Measurements from ENCODE around the gene RPL15. TPM values are rescaled to one million over a fixed set of nuclear protein-coding genes. Genes with fewer than 3 reads are reported as not detected.
"Not testable (repeated sequence)": the region's sequence is repeated elsewhere in the genome, so short reads cannot be mapped to it uniquely, and the experiment has no call there.

RPL15 gene
- total and polyA plus RNA-seq, 2 donors (not counting 1 experiment from before 2014, with no cell fraction given) = 1,860 to 3,720 TPM

DNA sequence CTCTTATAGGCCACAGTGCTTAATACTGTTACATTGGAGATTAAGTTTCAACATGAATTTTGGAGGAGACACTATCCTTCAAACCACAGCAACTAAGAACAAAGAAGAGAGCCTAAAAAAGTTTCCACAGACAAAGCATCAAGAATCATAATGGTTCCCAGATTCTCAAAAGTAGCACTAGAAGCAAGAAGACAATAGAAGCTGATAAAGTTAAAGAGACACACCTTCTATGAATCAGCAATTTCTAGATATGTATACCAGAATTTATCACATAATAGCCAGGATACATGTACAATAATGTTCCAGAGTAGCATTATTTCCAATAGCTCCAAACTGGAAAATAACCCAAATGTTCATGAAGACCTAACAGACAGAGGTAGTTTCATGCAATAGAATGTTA lies 12.4 kb upstream of the RPL15 start:
- no peak for DNase-seq (ENCODE audit: low read depth in 2 of 2)
- Histone ChIP-seq H3K4me2 (ENCODE audit: extremely low read depth, insufficient read depth, low read length) (no peak overlapping the region), H3K27me3 (ENCODE audit: control insufficient read depth, insufficient read depth, low read length) (no peaks in the 10 kb centered on the region), H3K9me3 (ENCODE audit: control insufficient read depth, insufficient read depth, low read depth, low read length) (no peaks in the 10 kb centered on the region), H3K4me3 (replicated peaks in 1 of 4; ENCODE audit: control extremely low read depth in 1 of 4, insufficient read depth in 1 of 4, low read depth in 3 of 4, low read length in 4 of 4) (no peak overlapping the region), H3K36me3 (ENCODE audit: control insufficient read depth, insufficient read depth, low read length) (no peaks in the 10 kb centered on the region), H3K79me2 (ENCODE audit: control insufficient read depth, insufficient read depth, low read length) (no peaks in the 10 kb centered on the region), H2AFZ (ENCODE audit: low read length) (no peak overlapping the region), H3K4me1 (ENCODE audit: control insufficient read depth, extremely low read depth, insufficient read depth, low read length) (no peaks in the 10 kb centered on the region), H4K20me1 (ENCODE audit: control insufficient read depth, extremely low read depth, insufficient read depth, low read length) (no peaks in the 10 kb centered on the region), H3K27ac (ENCODE audit: insufficient read depth, low read length) (no peak overlapping the region), H3K9ac (ENCODE audit: insufficient read depth, low read length) (no peak overlapping the region)
- TF ChIP-seq, protein P1, sequence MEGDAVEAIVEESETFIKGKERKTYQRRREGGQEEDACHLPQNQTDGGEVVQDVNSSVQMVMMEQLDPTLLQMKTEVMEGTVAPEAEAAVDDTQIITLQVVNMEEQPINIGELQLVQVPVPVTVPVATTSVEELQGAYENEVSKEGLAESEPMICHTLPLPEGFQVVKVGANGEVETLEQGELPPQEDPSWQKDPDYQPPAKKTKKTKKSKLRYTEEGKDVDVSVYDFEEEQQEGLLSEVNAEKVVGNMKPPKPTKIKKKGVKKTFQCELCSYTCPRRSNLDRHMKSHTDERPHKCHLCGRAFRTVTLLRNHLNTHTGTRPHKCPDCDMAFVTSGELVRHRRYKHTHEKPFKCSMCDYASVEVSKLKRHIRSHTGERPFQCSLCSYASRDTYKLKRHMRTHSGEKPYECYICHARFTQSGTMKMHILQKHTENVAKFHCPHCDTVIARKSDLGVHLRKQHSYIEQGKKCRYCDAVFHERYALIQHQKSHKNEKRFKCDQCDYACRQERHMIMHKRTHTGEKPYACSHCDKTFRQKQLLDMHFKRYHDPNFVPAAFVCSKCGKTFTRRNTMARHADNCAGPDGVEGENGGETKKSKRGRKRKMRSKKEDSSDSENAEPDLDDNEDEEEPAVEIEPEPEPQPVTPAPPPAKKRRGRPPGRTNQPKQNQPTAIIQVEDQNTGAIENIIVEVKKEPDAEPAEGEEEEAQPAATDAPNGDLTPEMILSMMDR (conservative IDR thresholded peaks at IDR 0.05 in 1 of 2, IDR thresholded peaks at IDR 0.05 in 1 of 2; ENCODE audit: low read depth in 1 of 2, low read length in 2 of 2) = no peak
- no peak for TF ChIP-seq EZH2 (IDR thresholded peaks at IDR 0.05; ENCODE audit: low read length, missing control alignments)

DNA sequence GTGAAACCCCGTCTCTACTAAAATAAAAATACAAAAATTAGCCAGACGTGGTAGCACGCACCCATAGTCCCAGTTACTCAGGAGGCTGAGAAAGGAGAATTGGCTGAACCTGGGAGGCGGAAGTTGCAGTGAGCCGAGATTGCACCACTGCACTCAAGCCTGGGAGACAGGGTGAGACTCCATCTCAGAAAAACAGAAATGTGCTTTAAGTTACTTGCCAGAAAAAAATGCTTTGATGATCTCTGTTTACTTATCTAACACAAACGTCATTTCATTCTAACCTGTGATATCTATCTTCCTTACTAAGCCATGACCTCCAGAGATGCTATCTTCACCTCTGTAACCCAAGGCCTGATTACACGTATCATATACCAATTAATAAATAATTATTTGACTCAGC lies 7.6 kb upstream of the RPL15 start:
- no peak overlapping the region for H3K27ac ChIP-seq (ENCODE audit: insufficient read depth, low read length)
- no peaks in the 10 kb centered on the region for H3K36me3 ChIP-seq (ENCODE audit: control insufficient read depth, insufficient read depth, low read length)
- no peak overlapping the region for H3K9ac ChIP-seq (ENCODE audit: insufficient read depth, low read length)
- H3K4me1 ChIP-seq (ENCODE audit: control insufficient read depth, extremely low read depth, insufficient read depth, low read length) = no peaks in the 10 kb centered on the region
- no peak for TF ChIP-seq EZH2 (IDR thresholded peaks at IDR 0.05; ENCODE audit: low read length, missing control alignments)
- TF ChIP-seq, protein P1 (conservative IDR thresholded peaks at IDR 0.05 in 1 of 2, IDR thresholded peaks at IDR 0.05 in 1 of 2; ENCODE audit: low read depth in 1 of 2, low read length in 2 of 2) = no peak
- H3K79me2 ChIP-seq (ENCODE audit: control insufficient read depth, insufficient read depth, low read length) = no peaks in the 10 kb centered on the region
- no peaks in the 10 kb centered on the region for H3K27me3 ChIP-seq (ENCODE audit: control insufficient read depth, insufficient read depth, low read length)
- no peak overlapping the region for H3K4me3 ChIP-seq (replicated peaks in 1 of 4; ENCODE audit: control extremely low read depth in 1 of 4, insufficient read depth in 1 of 4, low read depth in 3 of 4, low read length in 4 of 4)
- H3K4me2 ChIP-seq (ENCODE audit: extremely low read depth, insufficient read depth, low read length) = no peak overlapping the region
- no peaks in the 10 kb centered on the region for H3K9me3 ChIP-seq (ENCODE audit: control insufficient read depth, insufficient read depth, low read depth, low read length)
- H4K20me1 ChIP-seq (ENCODE audit: control insufficient read depth, extremely low read depth, insufficient read depth, low read length) = no peaks in the 10 kb centered on the region
- DNase-seq (ENCODE audit: low read depth in 2 of 2) = no peak
- H2AFZ ChIP-seq (ENCODE audit: low read length) = no peak overlapping the region

DNA sequence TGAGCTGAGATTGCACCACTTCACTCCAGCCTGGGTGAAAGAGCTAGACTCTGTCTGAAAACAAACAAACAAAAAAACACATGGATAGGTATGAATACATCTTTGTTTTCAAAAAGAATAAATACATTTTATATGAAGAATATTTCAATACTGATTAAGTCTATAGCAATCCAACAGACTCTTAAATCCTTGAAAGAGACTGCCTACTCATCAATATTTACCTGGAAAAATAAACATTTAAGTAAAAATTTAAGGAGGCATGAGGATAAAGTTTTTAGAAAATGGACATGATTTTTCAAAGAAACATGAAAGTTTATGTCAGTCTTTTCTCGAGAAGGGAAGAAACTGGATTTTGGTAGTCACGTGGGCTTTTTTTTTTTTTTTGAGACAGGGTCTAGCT lies 5.5 kb upstream of the RPL15 start:
- no peak for DNase-seq (ENCODE audit: low read depth in 2 of 2)
- H3K27ac ChIP-seq (ENCODE audit: insufficient read depth, low read length) = no peak overlapping the region
- H3K4me2 ChIP-seq (ENCODE audit: extremely low read depth, insufficient read depth, low read length) = no peak overlapping the region
- no peak overlapping the region for H3K9ac ChIP-seq (ENCODE audit: insufficient read depth, low read length)
- H3K4me1 ChIP-seq (ENCODE audit: control insufficient read depth, extremely low read depth, insufficient read depth, low read length) = peaks cover 2% of the 10 kb centered on the region
- H3K4me3 ChIP-seq (replicated peaks in 1 of 4; ENCODE audit: control extremely low read depth in 1 of 4, insufficient read depth in 1 of 4, low read depth in 3 of 4, low read length in 4 of 4) = no peak overlapping the region
- no peaks in the 10 kb centered on the region for H3K36me3 ChIP-seq (ENCODE audit: control insufficient read depth, insufficient read depth, low read length)
- H3K79me2 ChIP-seq (ENCODE audit: control insufficient read depth, insufficient read depth, low read length) = peaks cover 3% of the 10 kb centered on the region
- no peaks in the 10 kb centered on the region for H3K27me3 ChIP-seq (ENCODE audit: control insufficient read depth, insufficient read depth, low read length)
- H2AFZ ChIP-seq (ENCODE audit: low read length) = no peak overlapping the region
- no peak for TF ChIP-seq EZH2 (IDR thresholded peaks at IDR 0.05; ENCODE audit: low read length, missing control alignments)
- TF ChIP-seq, protein P1 (conservative IDR thresholded peaks at IDR 0.05 in 1 of 2, IDR thresholded peaks at IDR 0.05 in 1 of 2; ENCODE audit: low read depth in 1 of 2, low read length in 2 of 2) = no peak
- H4K20me1 ChIP-seq (ENCODE audit: control insufficient read depth, extremely low read depth, insufficient read depth, low read length) = no peaks in the 10 kb centered on the region
- no peaks in the 10 kb centered on the region for H3K9me3 ChIP-seq (ENCODE audit: control insufficient read depth, insufficient read depth, low read depth, low read length)

DNA sequence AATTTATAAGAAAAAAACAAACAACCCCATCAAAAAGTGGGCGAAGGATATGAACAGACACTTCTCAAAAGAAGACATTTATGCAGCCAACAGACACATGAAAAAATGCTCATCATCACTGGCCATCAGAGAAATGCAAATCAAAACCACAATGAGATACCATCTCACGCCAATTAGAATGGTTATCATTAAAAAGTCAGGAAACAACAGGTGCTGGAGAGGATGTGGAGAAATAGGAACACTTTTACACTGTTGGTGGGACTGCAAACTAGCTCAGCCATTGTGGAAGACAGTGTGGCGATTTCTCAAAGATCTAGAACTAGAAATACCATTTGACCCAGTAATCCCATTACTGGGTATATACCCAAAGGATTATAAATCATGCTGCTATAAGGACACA lies 4.6 kb upstream of the RPL15 start:
- not testable (repeated sequence) for H3K9me3 ChIP-seq (ENCODE audit: control insufficient read depth, insufficient read depth, low read depth, low read length); H4K20me1 ChIP-seq (ENCODE audit: control insufficient read depth, extremely low read depth, insufficient read depth, low read length); H3K9ac ChIP-seq (ENCODE audit: insufficient read depth, low read length); DNase-seq (ENCODE audit: low read depth in 2 of 2); H3K27ac ChIP-seq (ENCODE audit: insufficient read depth, low read length); H3K27me3 ChIP-seq (ENCODE audit: control insufficient read depth, insufficient read depth, low read length); H3K36me3 ChIP-seq (ENCODE audit: control insufficient read depth, insufficient read depth, low read length); H3K79me2 ChIP-seq (ENCODE audit: control insufficient read depth, insufficient read depth, low read length); H2AFZ ChIP-seq (ENCODE audit: low read length); H3K4me3 ChIP-seq (replicated peaks in 1 of 4; ENCODE audit: control extremely low read depth in 1 of 4, insufficient read depth in 1 of 4, low read depth in 3 of 4, low read length in 4 of 4); H3K4me2 ChIP-seq (ENCODE audit: extremely low read depth, insufficient read depth, low read length); H3K4me1 ChIP-seq (ENCODE audit: control insufficient read depth, extremely low read depth, insufficient read depth, low read length)
